ENCODE measurements around the gene HSD3B2.

Gene HSD3B2

DNA sequence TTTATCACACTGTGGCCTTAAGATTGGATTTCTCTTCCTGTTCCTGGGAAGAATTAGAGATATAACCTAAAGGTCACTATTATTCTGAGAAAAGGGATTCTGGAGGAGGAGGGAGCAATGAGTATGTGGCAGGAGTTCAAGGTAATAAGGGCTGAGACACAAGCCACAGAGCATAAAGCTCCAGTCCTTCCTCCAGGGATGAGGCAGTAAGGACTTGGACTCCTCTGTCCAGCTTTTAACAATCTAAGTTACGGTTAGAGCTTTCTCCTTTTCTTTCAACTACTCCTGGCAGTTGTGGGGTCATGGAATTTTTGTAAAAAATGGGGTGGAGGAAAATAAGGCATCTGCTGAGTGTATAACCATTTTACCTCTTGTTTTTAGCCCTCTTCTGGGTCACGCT, at the start of gene HSD3B2:
HSD3B2 (plus strand) TSS at position 201 of the 400 bp plus-strand sequence. CDS start 270 bp downstream, outside the sequence.
- TF ChIP-seq GATA3 (IDR thresholded peaks at IDR 0.05; ENCODE audit: low read depth, low read length) (no peak), GATA2 (IDR thresholded peaks at IDR 0.05; ENCODE audit: low read depth, low read length) (no peak)

DNA sequence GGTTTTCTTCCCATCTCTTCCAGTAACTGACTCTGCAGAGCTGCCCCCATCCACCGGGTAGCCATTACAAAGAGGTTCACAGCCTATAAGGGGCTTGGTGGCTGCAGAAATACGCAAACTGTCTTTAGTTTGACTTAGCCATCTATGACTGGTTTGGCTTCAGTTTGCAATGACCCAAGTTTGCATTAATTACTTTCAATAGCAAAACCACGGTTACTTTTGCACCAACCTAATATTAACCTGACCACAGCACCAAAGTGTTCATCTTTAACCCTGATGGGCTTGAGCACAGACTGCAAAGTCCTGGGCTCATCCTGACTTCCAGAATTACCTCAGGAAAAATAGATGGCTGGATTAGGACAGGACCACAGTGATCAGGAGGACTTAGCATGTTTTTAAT, 48.5 kb upstream of the HSD3B2 start:
- TF ChIP-seq GATA2 (IDR thresholded peaks at IDR 0.05; ENCODE audit: low read depth, low read length) (no peak), GATA3 (IDR thresholded peaks at IDR 0.05; ENCODE audit: low read depth, low read length) (no peak)

DNA sequence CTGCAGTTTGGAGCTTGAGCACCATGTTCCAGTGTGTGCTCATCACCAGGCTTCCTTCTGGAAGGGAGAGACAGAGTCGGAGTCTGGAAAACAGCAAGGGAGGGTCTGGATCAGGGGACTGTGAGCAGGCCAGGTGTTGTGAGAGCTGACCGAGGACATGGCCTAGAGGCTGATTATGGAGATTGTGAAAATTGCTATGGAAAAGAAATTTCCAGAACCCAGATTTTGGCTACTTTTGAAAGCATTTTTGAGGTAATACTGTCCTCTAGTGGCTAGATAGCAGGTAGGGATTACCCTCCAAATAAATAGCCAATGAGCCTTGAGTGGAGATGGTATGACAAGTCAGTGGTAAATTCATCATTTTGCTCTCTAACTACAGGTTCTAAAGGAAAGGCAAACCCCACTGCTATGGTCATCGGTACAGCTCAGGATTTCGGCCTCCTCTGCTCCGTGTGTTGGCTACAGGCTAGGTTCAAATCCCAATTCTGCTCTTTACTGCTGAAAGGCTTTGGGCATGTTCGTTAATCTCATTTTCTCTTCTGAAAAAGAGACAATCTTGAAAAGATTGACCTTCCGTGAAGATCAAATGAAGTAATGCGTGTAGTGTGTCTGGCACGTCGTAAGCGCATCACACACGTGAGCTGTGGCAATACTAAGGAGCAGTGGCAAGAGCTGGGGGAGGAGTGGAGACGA, 47.4 kb upstream of the HSD3B2 start:
- TF ChIP-seq GATA2 (IDR thresholded peaks at IDR 0.05; ENCODE audit: low read depth, low read length) (peak; percentile 31; the same call in 1 of the 2 replicates), GATA3 (IDR thresholded peaks at IDR 0.05; ENCODE audit: low read depth, low read length) (no peak)

DNA sequence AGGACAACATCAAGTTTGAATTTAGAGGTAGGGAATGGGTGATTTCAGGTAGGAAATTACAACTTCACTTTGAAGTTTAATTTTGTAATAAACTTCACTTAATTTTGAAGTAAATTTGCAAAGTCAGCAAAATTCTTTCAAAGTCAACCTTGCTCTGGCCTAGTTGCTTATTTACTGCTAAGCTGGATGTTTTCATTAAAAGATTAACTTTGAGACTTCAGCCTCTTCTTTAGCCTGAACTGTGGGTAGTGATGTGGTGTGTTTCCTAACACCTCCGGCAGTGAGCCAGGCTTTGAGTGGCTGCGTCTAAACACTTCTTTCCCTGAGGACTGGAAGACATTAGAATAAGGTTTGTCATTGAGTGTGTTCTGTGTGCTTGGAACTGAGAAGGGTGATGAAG, 46.4 kb upstream of the HSD3B2 start, which contains the start of gene HAO2:
HAO2 (plus strand) TSS at position 232 of the 400 bp plus-strand sequence. CDS start 12,301 bp downstream, outside the sequence.
- TF ChIP-seq GATA3 (IDR thresholded peaks at IDR 0.05; ENCODE audit: low read depth, low read length) (no peak), GATA2 (IDR thresholded peaks at IDR 0.05; ENCODE audit: low read depth, low read length) (no peak)

GRCh38 chr1:119370748-119371147, 44.2 kb upstream of the HSD3B2 start:
- TF ChIP-seq GATA2 (IDR thresholded peaks at IDR 0.05; ENCODE audit: low read depth, low read length) (no peak), GATA3 (IDR thresholded peaks at IDR 0.05; ENCODE audit: low read depth, low read length) (no peak)

DNA sequence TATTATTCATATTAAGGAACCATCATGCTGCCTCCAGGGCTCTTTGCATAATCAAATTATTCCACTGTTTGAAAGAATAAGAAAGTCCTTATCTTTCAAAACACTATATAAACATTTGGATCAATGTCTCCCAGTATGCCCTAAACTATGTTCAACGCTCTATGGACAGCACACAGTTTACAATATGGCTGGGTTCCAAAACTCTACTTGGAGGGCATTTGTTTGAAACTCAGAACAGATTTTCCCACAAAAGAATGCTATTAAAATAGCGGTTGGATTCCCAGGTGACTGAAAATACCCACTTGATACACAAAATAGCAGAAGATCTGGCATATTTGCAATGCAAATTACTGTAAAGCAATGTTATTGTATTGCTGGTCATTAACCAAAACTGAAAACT, 43.1 kb upstream of the HSD3B2 start:
- TF ChIP-seq GATA2 (IDR thresholded peaks at IDR 0.05; ENCODE audit: low read depth, low read length) (no peak), GATA3 (IDR thresholded peaks at IDR 0.05; ENCODE audit: low read depth, low read length) (no peak)

GRCh38 chr1:119372503-119373086, 42.4 kb upstream of the HSD3B2 start:
- no peak for TF ChIP-seq GATA2 (IDR thresholded peaks at IDR 0.05; ENCODE audit: low read depth, low read length)

DNA sequence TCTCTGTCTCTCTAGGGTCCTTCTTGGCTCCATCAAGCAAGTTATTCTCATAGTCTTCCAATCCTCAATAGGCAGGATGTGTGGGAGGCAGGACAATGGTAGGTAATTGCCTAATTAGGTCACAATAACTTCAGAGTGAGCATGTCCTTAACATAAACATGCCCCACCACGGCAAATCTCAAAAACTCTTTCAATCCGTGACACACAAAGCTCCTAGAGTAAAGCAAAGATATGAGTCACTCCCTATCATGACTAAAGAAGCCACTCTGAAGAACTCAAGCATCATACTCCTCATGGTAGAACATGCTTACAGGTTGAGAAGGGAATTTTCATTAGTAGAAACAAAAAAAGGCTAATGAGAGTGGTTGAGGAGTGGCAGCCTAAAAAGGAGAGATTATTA, 41.5 kb upstream of the HSD3B2 start:
- no peak for TF ChIP-seq GATA2 (IDR thresholded peaks at IDR 0.05; ENCODE audit: low read depth, low read length)
- TF ChIP-seq GATA3 (IDR thresholded peaks at IDR 0.05; ENCODE audit: low read depth, low read length): no peak

DNA sequence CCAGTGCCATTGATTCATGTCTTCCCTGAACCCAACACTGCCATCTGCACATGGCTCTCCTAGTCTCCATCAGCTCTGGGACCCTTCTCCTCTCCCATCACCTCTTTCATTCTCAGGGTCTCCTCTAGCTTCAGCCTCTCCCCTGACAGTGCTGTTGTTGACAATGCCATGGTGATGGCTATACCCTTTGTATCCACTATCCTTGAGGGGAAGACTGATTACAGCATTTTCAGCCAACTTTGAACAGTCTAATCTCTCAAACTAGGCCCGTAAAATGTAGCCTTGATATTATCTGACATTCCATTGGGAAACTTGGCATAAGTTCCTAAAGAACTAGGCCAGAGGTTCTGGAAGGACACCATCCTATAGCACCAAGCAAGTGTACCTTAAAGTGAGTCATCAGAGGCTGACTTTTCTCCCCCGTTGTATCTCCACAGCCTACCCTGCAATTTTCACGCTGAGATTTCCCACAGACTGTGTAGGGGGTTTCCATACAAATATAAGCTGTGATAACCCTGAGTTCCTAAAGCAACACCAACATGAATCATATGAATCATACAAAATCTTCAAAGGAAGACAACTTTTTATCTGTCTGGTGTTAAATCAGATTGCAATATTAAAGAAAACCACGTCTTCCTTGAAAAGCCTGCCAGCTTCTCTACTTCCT, 40.6 kb upstream of the HSD3B2 start:
- TF ChIP-seq GATA2 (IDR thresholded peaks at IDR 0.05; ENCODE audit: low read depth, low read length) (no peak), GATA3 (IDR thresholded peaks at IDR 0.05; ENCODE audit: low read depth, low read length) (no peak)

- TF ChIP-seq GATA2 (IDR thresholded peaks at IDR 0.05; ENCODE audit: low read depth, low read length) (no peak), GATA3 (IDR thresholded peaks at IDR 0.05; ENCODE audit: low read depth, low read length) (no peak)
These were observed 39.6 kb upstream of the HSD3B2 start for GRCh38 chr1:119375366-119375765.

GRCh38 chr1:119376594-119376993, 38.4 kb upstream of the HSD3B2 start:
- TF ChIP-seq GATA3 (IDR thresholded peaks at IDR 0.05; ENCODE audit: low read depth, low read length) (no peak), GATA2 (IDR thresholded peaks at IDR 0.05; ENCODE audit: low read depth, low read length) (no peak)

DNA sequence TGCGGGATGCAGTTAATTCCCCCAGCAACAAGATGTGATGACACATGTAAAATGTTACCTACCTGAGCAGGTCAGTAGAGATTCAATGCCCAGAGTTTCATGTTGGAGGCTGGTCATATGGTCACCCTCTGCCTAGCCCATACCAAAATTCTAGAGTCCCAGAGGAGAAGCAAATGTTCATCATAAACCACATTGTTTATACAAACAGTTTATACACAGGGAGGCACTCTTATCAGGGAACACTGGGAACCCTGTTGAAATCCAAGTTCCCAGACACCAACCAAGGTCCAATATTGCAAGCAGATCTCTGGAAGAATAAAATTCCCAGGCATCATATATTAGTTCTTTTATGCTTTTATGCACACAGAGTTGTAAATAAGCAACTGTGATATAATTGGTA, 35.8 kb upstream of the HSD3B2 start:
- TF ChIP-seq GATA3 (IDR thresholded peaks at IDR 0.05; ENCODE audit: low read depth, low read length) (no peak), GATA2 (IDR thresholded peaks at IDR 0.05; ENCODE audit: low read depth, low read length) (no peak)

GRCh38 chr1:119380304-119380703, 34.6 kb upstream of the HSD3B2 start:
- TF ChIP-seq GATA3 (IDR thresholded peaks at IDR 0.05; ENCODE audit: low read depth, low read length): no peak
- no peak for TF ChIP-seq GATA2 (IDR thresholded peaks at IDR 0.05; ENCODE audit: low read depth, low read length)

DNA sequence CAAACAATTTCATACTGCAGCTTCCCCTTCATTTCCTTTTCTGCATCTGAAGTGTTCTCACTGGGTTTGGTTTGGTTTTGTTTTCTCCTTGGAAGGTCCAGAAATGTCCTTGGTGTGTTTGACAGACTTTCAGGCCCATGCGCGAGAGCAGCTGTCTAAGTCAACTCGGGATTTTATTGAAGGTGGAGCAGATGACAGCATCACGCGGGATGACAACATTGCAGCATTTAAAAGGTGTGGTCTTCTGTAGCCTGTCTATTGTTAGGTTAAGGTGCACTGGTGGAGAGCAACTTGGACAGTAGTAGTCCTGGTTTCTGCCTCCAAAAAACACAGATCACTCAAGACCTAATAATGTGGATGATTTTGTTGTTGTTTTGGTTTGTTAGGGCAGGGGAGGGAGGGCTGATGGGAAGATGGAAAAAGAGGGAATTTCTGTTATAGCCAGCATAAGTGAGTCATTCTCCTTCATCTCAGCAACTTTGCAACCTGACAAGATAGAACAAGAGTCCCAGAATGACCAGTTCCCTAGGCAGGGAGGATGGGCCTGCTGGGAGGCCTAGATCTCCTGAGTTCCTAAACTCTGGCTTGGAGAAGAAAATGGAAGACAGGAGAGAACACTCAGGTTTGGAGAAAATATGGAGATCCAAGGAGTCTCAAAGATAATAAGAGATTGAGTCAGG, 33.8 kb upstream of the HSD3B2 start:
- no peak for TF ChIP-seq GATA3 (IDR thresholded peaks at IDR 0.05; ENCODE audit: low read depth, low read length)
- no peak for TF ChIP-seq GATA2 (IDR thresholded peaks at IDR 0.05; ENCODE audit: low read depth, low read length)

Measured in SH-SY5Y (cell line).